Ishikawa (cell line): ENCODE results near the gene PPP1R12A.

Experiments used
- CEBPB ChIP-seq: IDR thresholded peaks from 2 replicates; pipeline ENCODE4 v1.6.1; 2012
- CREB1 ChIP-seq: IDR thresholded peaks from 2 replicates; pipeline ENCODE4 v1.6.1; 2012; ENCODE audit warnings: low read depth
- EGR1 ChIP-seq: IDR thresholded peaks from 2 replicates; pipeline ENCODE4 v1.6.1; 2012
- EP300 ChIP-seq: IDR thresholded peaks from 2 replicates; pipeline ENCODE4 v1.6.1; 2012; ENCODE audit warnings: borderline replicate concordance
- FOXM1 ChIP-seq: IDR thresholded peaks from 2 replicates; pipeline ENCODE4 v1.6.1; 2012; ENCODE audit warnings: low read depth, borderline replicate concordance
- NFIC ChIP-seq: IDR thresholded peaks from 2 replicates; pipeline ENCODE4 v1.6.1; 2012
- RAD21 ChIP-seq: IDR thresholded peaks from 2 replicates; pipeline ENCODE4 v1.6.1; 2012; ENCODE audit warnings: low read depth
- TAF1 ChIP-seq: IDR thresholded peaks from 2 replicates; pipeline ENCODE4 v1.6.1; 2012; ENCODE audit warnings: low read depth, mild to moderate bottlenecking
- TCF12 ChIP-seq: IDR thresholded peaks from 2 replicates; pipeline ENCODE4 v1.6.1; 2012; ENCODE audit warnings: low read depth
- TEAD4 ChIP-seq: IDR thresholded peaks from 2 replicates; pipeline ENCODE4 v1.6.1; 2012
- YY1 ChIP-seq: IDR thresholded peaks from 2 replicates; pipeline ENCODE4 v1.6.1; 2012; ENCODE audit warnings: low read depth
- ZBTB7A ChIP-seq: IDR thresholded peaks from 2 replicates; pipeline ENCODE4 v1.6.1; 2012; ENCODE audit warnings: low read depth
- TF ChIP-seq, protein P1 (sequence below): IDR thresholded peaks from 2 replicates; pipeline ENCODE4 v1.6.1; 2012
- TF ChIP-seq, protein P2 (sequence below): IDR thresholded peaks from 2 replicates; pipeline ENCODE4 v1.6.1; 2012
- TF ChIP-seq, protein P3 (sequence below): IDR thresholded peaks from 2 replicates; pipeline ENCODE4 v1.6.1; 2012; ENCODE audit warnings: low read depth, mild to moderate bottlenecking

Gene PPP1R12A

DNA sequence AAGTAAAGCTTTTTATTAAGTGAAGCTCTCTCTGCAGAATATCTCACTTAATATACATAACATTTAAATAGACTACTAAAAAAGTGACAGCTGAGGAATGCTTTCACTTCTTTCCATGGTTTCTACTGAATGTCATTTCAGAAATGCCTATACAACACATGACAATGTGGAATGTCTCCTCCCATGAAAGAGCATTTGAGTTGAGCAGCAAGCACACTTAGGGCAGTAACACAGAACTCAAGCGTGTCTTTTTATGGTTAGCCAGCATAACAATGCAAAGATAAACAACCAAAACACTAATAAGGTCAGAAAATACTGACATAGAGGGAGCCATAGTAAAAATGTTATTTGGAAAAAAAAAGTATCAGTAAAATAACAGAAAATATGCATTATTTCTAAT is 9.4 kb downstream of the PPP1R12A start:
- TF ChIP-seq, protein P1, sequence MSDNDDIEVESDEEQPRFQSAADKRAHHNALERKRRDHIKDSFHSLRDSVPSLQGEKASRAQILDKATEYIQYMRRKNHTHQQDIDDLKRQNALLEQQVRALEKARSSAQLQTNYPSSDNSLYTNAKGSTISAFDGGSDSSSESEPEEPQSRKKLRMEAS: no peak
- TF ChIP-seq CREB1 (no peak), CEBPB (no peak), EGR1 (no peak), YY1 (no peak), RAD21 (no peak), ZBTB7A (no peak), TCF12 (no peak), EP300 (no peak), TAF1 (no peak)
- TF ChIP-seq, protein P2, sequence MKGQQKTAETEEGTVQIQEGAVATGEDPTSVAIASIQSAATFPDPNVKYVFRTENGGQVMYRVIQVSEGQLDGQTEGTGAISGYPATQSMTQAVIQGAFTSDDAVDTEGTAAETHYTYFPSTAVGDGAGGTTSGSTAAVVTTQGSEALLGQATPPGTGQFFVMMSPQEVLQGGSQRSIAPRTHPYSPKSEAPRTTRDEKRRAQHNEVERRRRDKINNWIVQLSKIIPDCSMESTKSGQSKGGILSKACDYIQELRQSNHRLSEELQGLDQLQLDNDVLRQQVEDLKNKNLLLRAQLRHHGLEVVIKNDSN: no peak

DNA sequence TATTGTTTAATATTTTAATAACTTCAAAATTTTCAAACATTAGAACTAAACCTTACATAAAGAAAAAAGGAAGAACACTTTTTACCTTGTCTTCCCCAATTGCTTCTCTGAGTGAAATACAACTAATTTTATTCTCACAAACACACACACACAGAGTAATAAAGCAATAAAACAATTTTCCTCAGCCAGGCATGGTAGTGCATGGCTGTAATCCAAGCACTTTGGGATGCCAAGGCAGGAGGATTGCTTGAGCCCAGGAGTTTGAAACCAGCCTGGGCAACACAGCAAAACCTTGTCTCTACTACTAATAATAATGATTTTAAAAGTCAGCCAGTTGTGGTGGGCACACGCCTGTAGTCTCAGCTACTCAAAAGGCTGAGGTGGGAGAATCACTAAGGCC is 13.1 kb downstream of the PPP1R12A start:
- no peak for TF ChIP-seq TCF12
- no peak for TF ChIP-seq TEAD4
- TF ChIP-seq, protein P1: no peak
- TF ChIP-seq YY1: no peak
- TF ChIP-seq CEBPB: no peak
- TF ChIP-seq NFIC: no peak
- TF ChIP-seq, protein P2: no peak
- TF ChIP-seq, protein P3, sequence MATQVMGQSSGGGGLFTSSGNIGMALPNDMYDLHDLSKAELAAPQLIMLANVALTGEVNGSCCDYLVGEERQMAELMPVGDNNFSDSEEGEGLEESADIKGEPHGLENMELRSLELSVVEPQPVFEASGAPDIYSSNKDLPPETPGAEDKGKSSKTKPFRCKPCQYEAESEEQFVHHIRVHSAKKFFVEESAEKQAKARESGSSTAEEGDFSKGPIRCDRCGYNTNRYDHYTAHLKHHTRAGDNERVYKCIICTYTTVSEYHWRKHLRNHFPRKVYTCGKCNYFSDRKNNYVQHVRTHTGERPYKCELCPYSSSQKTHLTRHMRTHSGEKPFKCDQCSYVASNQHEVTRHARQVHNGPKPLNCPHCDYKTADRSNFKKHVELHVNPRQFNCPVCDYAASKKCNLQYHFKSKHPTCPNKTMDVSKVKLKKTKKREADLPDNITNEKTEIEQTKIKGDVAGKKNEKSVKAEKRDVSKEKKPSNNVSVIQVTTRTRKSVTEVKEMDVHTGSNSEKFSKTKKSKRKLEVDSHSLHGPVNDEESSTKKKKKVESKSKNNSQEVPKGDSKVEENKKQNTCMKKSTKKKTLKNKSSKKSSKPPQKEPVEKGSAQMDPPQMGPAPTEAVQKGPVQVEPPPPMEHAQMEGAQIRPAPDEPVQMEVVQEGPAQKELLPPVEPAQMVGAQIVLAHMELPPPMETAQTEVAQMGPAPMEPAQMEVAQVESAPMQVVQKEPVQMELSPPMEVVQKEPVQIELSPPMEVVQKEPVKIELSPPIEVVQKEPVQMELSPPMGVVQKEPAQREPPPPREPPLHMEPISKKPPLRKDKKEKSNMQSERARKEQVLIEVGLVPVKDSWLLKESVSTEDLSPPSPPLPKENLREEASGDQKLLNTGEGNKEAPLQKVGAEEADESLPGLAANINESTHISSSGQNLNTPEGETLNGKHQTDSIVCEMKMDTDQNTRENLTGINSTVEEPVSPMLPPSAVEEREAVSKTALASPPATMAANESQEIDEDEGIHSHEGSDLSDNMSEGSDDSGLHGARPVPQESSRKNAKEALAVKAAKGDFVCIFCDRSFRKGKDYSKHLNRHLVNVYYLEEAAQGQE: no peak
- TF ChIP-seq EGR1: no peak
- TF ChIP-seq ZBTB7A: no peak
- TF ChIP-seq CREB1: no peak
- no peak for TF ChIP-seq RAD21
- no peak for TF ChIP-seq TAF1
- TF ChIP-seq FOXM1: no peak
- TF ChIP-seq EP300: no peak

DNA sequence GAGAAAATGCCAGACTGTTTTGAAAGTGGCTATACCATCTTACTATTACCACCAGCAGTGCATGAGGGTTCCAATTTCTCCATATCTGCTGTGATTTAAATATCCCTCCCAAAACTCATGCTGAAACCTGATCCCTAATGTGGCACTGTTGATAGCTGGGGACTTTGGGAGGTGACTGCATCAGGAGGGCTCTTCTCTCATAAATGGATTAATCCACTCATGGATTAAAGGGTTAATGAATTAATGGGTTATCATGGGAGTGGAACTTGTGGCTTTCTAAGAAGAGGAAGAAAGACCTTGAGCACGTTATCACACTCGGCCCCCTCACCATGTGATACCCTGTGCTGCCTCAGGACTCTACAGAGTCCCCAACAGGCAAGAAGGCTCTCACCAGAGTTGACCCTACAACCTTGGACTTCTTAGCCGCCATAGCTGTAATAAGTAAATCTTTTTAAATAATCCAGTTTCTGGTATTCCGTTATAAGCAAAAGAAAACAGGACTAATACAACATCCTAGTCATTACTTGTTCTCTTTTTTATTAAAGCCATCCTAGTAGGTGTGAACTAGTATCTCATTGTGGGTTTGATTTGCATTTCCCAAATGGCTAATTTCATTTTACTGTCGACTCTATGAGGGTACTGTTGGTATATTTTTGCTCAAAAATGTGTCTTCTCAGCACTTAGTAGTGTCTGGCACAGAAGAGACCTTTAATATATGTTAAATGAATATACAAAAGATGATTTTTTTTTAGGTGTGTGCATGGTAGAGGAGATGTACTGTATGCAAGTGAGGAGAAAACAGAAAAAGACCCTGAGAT is 14.3 kb downstream of the PPP1R12A start:
- no peak for TF ChIP-seq ZBTB7A
- TF ChIP-seq, protein P3: no peak
- no peak for TF ChIP-seq TEAD4
- TF ChIP-seq EGR1: no peak
- TF ChIP-seq TAF1: no peak
- TF ChIP-seq CEBPB: no peak
- no peak for TF ChIP-seq RAD21
- TF ChIP-seq, protein P1: no peak
- no peak for TF ChIP-seq FOXM1
- no peak for TF ChIP-seq EP300
- TF ChIP-seq CREB1: no peak
- no peak for TF ChIP-seq NFIC
- TF ChIP-seq TCF12: no peak
- TF ChIP-seq YY1: no peak

DNA sequence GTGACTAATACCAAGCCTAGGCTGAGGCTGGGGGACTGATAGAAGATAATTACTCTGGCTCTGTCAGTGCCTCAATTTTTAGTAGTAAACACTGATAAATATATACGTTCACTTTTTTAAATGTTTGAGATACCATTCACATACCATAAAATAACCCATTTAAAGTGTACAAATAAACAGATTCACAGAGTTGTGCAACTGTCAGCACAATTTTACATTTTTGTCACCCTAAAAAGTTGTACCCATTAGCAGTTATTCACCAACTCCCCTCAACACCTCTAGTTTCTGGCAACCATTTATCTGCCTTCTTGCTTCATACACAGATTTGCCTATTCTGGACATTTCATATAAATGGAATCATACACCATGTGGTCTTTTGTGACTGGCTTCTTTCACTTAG is 15.1 kb downstream of the PPP1R12A start:
- no peak for TF ChIP-seq CEBPB
- no peak for TF ChIP-seq RAD21
- no peak for TF ChIP-seq EP300
- no peak for TF ChIP-seq ZBTB7A
- no peak for TF ChIP-seq FOXM1
- TF ChIP-seq, protein P2: no peak
- no peak for TF ChIP-seq CREB1
- TF ChIP-seq TCF12: no peak
- TF ChIP-seq NFIC: no peak
- TF ChIP-seq, protein P3: no peak
- no peak for TF ChIP-seq YY1
- TF ChIP-seq TEAD4: no peak
- no peak for TF ChIP-seq EGR1
- TF ChIP-seq, protein P1: no peak
- TF ChIP-seq TAF1: no peak
